ENCODE measurements around the gene MACIR.

DNA sequence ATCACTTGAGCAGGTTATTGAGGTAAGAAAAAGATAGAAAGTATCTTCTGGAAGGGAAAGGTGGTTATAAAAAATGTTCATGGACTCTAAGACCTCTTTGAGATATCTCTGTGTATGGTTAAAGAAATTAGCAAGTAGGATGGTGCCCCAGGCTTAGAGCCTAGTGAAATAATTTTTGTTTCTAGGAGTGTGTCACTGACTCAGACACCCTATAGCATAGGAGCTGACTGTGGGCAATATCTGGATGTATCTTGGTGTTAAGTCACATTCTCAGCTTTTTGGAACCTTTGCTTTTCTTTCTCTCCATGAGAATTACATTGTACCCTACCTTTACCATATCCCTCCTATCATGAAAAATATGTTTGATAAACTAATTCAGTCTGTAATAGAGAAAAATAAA is 12.0 kb downstream of the MACIR start:
- TF ChIP-seq, protein P1, sequence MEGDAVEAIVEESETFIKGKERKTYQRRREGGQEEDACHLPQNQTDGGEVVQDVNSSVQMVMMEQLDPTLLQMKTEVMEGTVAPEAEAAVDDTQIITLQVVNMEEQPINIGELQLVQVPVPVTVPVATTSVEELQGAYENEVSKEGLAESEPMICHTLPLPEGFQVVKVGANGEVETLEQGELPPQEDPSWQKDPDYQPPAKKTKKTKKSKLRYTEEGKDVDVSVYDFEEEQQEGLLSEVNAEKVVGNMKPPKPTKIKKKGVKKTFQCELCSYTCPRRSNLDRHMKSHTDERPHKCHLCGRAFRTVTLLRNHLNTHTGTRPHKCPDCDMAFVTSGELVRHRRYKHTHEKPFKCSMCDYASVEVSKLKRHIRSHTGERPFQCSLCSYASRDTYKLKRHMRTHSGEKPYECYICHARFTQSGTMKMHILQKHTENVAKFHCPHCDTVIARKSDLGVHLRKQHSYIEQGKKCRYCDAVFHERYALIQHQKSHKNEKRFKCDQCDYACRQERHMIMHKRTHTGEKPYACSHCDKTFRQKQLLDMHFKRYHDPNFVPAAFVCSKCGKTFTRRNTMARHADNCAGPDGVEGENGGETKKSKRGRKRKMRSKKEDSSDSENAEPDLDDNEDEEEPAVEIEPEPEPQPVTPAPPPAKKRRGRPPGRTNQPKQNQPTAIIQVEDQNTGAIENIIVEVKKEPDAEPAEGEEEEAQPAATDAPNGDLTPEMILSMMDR (IDR thresholded peaks at IDR 0.05) = no peak
- no peak for TF ChIP-seq POLR2A (IDR thresholded peaks at IDR 0.05)
